HT-29 (cell line): ENCODE data around the gene TTC13. TPM values are rescaled to one million over a fixed set of nuclear protein-coding genes. Genes with fewer than 3 reads are reported as not detected.

ENCODE experiments used
- DNase-seq: peaks from one replicate; pipeline ENCODE4 v3.0.0-alpha.2; 2015; ENCODE audit warnings: low spot score
- total RNA-seq: library from RNA; depleted of rRNA; stranded (reverse); fragments of >200 nt; shearing (Covaris generic); gene quantifications from 2 replicates; pipeline ENCODE4 v1.2.3, GENCODE V29; 2014

TTC13 gene
- total RNA-seq, 1 experiment from 2014 or later: 23.7 TPM

DNA sequence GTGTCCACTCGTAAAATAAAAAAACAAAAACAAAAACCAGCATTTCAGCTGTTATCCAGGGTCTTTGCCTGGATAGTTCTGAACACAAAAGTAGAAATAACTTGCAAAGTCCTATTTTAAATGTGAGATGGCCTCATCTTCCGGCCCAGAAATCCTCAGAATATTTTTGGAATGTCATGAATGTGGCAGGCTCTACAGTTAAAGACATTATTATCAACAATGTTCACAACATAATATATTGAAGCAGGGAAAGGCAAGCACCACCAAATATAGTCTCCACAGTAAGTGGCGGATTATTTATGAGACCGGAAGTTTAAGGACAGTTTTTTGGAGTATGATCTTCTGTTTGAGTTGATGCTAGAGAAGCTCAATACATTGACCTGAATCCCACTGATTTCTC, 109.2 kb downstream of the TTC13 start:
- no peak for DNase-seq

GRCh38 chr1:230868736-230869385, 109.8 kb downstream of the TTC13 start:
- DNase-seq: peak; percentile 69

DNA sequence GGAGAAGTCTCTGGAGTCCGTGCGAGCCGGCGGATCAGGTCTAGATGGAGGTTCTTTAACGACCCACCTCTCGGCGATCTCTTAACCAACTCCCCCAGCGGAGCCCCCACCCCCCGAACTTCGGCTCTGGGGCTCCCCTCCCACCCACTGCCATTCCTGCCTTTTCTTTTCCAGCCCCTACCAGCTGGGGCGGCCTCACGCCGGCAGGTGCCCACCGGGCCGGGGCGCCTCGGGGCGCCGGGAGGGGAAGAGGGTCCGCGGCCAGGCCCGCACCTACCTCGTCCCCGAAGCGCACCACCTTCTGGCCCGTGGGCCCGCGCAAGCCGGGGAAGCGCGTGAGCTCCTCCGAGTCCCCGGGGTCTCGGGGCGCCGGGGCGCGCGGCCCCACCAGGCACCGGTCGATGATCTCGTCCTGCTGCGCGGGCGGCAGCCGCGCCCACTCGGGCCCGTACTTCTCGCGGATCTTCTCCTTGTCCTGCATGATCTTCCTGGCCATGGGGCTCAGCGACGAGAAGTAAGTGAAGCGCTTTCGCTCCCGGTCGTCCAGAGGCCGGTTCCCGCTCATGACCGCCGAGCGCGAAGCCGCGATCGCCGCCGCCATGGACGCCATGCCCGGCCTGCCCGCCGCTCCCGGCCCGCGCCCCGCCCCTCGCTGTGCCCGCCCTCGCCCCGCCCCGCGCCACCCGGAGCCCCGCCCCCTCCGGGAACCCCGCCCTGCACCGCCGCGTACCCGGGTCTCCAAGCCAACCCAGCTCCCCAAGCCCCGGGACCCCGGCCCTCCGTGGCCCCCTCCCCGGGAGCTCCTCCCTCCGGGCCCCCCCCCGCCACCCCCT, 110.5 kb downstream of the TTC13 start, which contains the start of gene C1orf198:
Gene C1orf198 (minus strand): TSS at position 619 of the 833 bp plus-strand sequence. CDS start 9 bp downstream, at position 610.
- peak; percentile 44 for DNase-seq

GRCh38 chr1:230867101-230867902, 111.4 kb downstream of the TTC13 start:
- peak; percentile 51 for DNase-seq

DNA sequence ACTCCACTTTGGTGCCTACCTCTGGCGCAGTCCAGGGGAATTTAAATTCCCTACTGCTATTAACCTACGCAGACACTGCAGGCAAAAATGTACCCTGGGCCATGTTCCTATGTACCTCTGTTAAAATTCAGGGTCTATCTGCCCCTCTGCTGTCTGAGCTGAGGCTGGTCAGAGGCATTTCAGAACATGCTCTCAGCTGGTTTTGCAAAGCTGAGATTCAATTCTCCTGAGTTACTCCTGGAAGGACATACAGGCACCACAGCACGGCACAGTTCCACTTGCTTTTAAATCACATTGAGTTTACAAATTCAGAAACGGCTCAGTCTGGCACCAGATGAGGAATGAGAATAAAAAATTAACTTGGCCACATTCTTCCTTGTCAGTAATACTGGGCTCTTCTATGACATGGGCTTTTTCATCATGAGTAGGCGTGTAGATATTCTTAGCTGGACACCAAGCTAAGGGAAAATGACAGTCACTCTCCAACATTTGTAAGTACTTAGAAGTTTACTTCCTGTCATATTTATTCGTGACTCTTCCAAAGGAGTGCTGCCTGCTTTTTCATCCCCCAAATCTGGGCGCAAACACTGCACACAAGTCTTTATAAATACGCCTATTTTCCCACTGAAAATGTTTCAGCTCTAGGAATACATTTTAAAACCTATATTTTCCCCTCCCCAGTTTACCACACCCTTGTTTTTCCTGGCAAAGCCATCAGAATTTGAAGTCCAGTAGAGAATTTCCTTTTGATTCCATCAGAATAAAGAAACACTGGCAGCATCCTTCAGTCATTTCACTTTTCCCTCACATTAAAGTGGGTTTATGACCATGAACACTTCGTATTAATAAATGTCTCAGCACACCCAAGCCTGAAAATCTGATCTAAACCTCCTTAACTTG, 112.2 kb downstream of the TTC13 start:
- no peak for DNase-seq

DNA sequence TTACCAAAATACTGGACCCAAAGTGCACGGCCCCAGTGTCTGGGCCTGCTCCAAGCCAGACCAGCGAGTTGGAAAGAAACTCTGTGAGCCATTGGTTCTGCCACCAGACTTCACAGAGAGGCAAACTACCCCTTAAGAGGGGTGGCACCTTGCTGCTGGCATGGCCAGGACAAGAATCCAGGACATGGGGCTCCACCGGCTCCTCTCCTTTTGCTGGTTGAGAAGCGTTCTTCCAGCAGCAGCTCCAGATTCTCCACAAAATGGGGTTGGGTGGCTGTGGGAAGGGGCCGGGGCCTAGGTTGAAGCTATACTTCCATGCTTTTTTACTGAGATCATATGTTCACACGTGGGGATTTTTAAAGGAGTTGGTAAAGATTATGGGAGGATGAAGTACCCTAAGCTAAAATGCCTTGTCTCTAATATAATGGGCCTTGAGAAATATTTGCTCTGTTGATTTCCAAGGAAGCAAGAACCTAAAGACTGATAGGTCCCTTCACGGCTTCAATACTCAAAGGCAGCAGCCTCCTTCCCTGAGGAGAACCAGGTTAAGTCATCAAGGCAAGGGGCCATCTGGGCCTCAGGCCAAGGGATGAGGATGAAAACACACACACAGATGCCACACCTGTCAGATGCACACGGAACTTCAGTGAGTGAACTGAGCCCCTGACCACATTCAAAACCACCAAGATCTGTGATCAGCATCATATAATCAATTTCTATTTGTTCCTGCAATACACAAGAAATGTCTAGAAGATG, 113.4 kb downstream of the TTC13 start:
- DNase-seq: no peak

DNA sequence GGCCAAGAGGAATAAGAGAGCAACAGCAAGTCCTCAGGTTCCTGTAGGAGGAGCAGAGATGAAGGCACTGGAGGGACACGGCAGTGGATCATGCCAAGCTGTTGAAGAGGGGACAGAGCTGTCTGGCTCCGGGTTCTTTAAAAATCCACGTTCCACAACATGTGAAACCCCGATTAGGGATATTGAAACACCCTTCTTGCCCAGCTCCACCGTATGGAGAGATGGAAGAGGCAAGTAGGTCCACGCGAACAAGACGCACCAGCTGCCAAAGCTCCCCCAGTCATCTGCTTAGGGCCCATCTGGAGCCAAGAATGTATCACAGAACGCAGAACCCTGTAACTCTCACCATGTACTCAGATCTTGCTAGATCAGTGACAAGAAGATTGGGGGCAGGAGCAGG, 114.2 kb downstream of the TTC13 start:
- DNase-seq: no peak

DNA sequence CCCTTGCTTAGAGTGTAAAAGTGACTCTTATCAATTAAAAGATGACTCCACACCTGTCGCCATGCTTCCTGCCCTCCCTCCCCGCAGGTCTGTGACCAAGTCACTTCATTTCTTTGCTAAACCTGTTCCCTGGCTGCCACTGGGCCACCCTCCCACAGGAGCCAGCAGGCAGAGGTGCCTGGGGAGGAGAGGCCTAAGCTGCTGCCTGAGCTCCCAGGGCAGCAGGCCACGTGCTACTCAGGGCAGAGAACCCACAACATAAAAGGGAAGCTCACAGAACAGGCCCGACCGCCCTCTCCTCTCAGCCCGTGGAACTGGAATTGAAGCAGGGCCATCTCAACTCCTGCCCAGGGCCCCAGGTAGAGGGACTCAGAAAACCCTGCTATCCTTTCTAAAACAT, 115.2 kb downstream of the TTC13 start:
- peak; percentile 81 for DNase-seq

DNA sequence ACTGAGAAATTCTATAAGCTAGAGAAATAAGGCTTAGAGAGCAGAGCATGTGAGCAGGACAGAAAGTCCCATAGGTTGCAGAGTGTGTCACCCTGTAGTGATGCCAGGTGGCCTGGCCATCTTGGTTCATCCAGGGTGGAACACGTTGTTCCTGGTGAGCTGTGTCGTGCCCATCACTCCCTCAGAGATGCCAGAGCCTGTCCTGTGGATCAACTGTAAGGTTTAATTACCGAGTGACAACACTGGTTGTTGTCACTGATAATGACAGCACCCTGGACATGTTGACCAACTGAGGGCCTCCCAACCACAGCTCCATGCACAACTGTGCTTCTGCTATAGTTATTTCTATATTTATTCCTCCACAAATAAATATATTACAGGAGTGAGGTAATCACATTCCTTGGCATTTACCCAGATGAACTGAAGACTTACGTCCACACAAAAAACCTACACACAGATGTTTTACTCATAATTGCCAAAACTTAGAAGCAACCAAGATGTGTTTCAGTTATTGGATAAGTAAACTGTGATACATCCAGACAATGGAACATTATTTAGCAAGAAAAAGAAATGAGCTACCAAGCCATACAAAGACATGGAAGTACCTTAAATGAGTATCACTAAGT, 116.6 kb downstream of the TTC13 start:
- DNase-seq: no peak

GRCh38 chr1:230861489-230861888, 117.2 kb downstream of the TTC13 start:
- no peak for DNase-seq

DNA sequence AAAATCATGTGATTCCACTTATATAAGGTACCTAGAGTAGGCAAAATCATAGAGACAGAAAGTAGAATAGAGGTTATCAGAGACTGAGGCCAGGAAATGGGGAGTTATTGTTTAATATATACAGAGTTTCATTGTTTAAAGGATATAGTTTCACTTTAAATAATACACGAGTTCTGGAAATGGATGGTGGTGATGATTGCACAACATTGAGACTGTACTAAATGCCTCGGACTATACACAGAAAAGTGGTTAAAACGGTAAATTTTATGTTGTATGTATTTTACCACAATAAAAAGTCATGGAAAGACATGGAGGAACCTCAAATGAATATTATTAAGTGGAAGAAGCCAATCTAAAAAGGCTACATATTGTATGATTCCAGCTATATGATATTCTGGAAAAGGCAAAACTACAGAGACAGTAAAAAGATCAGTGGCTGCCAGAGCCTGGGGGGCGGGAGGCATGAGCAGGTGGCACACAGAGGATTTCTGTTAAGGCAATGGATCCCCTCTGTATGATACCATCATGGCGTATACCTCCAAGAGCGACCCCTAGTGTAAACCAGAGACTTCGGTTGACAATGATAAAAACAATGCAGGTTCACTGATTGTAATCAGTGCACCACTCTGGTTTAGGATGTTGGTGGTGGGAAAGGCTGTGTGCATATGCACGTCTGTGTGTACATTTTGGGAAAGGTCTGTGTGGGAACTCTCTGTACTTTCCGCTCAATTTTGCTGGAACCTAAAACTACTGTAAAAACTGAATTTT, 117.9 kb downstream of the TTC13 start:
- no peak for DNase-seq

DNA sequence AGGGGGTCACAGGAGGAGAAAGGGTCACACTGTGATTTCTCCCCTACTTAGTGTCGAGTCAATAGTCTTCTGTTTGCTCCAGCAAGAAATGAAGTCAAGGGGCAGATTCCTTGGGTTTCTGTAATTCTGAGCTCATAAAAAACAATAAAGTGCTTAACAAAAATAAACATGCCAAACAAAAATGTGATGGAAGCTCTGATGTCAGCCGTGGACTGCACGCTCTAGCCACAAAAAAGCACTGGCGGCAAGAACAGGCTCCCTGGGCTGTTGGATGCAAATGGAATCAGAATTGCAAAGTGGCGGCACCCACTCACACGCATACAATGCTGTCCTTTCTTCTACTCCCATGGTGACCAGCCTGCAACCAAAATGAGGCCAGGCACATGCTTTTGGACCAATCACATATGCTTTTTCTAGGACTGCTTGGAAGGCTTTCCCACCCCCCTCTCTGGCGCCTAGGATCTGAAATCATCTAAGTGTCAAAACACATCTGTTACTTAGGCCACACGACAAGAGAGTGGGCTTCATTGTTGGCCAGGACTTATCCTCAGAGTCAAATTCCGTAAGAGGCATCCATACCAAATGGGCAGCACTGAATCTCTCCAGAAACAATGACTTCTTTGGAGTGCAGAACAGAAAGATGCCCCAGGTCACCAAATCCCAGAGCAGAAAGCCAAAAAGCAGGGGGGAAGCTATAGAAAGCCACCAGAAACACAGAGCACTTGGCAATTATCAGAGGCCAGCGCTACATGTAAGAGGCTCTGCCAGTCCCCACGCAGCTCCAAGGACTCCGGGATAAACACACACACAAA, 119.5 kb downstream of the TTC13 start:
- no peak for DNase-seq

- DNase-seq: no peak
Observed at GRCh38 chr1:230858236-230858820, 120.3 kb downstream of the TTC13 start.

DNA sequence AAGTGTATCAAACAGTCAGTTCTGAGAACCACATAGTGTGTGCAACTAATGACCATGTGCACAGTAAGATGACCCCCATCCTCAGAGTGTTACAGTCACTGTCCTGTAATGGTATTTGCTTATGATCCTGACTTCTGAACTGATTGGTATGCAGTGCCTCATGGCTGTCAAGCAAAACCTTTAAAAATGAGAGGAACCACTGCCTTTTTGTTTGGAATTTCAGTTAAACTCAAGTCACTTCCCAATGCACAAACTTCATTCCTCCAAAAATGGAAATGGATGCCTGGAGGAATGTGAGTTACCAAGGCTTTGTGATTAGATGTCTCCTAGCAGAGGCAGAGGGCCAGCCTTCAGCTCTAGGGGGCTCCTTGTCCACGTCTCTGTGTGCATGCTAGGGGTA, 120.8 kb downstream of the TTC13 start:
- DNase-seq: no peak

DNA sequence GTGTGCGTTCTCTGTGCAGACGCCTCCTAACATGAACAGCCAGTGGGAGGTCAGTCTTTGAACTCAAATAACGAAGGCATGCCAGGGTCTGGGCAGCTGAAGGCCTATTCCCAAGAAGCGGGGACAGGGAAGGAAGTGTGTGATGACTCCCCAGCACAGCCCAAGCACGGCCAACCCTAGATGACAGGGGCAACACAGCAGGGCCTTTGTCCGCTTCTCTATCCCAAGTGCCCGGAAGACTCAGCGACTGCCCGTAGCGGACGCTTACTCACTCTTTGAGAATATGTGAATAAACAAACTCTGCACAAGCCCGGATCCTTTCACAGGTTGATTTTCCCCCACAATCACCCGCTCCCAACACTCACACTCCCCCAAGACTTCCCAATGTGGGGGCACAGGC, 121.6 kb downstream of the TTC13 start:
- DNase-seq: no peak
